Measurements from ENCODE around the gene PHF21A.
"Not testable (repeated sequence)": the region's sequence is repeated elsewhere in the genome, so short reads cannot be mapped to it uniquely, and the experiment has no call there.

Gene PHF21A

GRCh38 chr11:46018651-46019050 lies 102.6 kb downstream of the PHF21A start:
- H3K27me3 Mint-ChIP-seq (ENCODE audit: low read depth, poor library complexity): no peaks in the 10 kb centered on the region
- no peaks in the 10 kb centered on the region for H3K4me1 Mint-ChIP-seq
- peaks cover 11% of the 10 kb centered on the region for H3K9me3 Mint-ChIP-seq
- H3K27ac Mint-ChIP-seq: no peak overlapping the region
- H3K36me3 Mint-ChIP-seq (ENCODE audit: low read depth): peaks cover 23% of the 10 kb centered on the region
- H3K4me3 Mint-ChIP-seq: no peak overlapping the region
- no peak for DNase-seq
- no peak for TF ChIP-seq CTCF (IDR thresholded peaks at IDR 0.05)

- DNase-seq: no peak
- peaks cover 4% of the 10 kb centered on the region for H3K4me1 Mint-ChIP-seq
- no peak for TF ChIP-seq CTCF (IDR thresholded peaks at IDR 0.05)
- peaks cover 23% of the 10 kb centered on the region for H3K36me3 Mint-ChIP-seq (ENCODE audit: low read depth)
- H3K27ac Mint-ChIP-seq: peak overlapping the region; percentile 50
- H3K27me3 Mint-ChIP-seq (ENCODE audit: low read depth, poor library complexity): no peaks in the 10 kb centered on the region
- H3K9me3 Mint-ChIP-seq: peaks cover 11% of the 10 kb centered on the region
- no peak overlapping the region for H3K4me3 Mint-ChIP-seq
These were observed 103.9 kb downstream of the PHF21A start for GRCh38 chr11:46017341-46017740.

- no peak overlapping the region for H3K4me3 Mint-ChIP-seq
- no peak for TF ChIP-seq CTCF (IDR thresholded peaks at IDR 0.05)
These were observed 105.3 kb downstream of the PHF21A start for GRCh38 chr11:46015941-46016340.

GRCh38 chr11:46014168-46014567 lies 107.1 kb downstream of the PHF21A start:
- H3K4me1 Mint-ChIP-seq; H3K4me3 Mint-ChIP-seq; H3K27ac Mint-ChIP-seq; DNase-seq; H3K27me3 Mint-ChIP-seq (ENCODE audit: low read depth, poor library complexity): not testable (repeated sequence)
- Mint-ChIP-seq H3K9me3 (peaks cover 11% of the 10 kb centered on the region), H3K36me3 (ENCODE audit: low read depth) (peaks cover 15% of the 10 kb centered on the region)

More at GRCh38 chr11:46015941-46016340, 105.3 kb downstream of the PHF21A start:
- Mint-ChIP-seq H3K36me3 (ENCODE audit: low read depth) (peaks cover 15% of the 10 kb centered on the region), H3K27me3 (ENCODE audit: low read depth, poor library complexity) (no peaks in the 10 kb centered on the region), H3K4me1 (peaks cover 4% of the 10 kb centered on the region), H3K9me3 (peaks cover 11% of the 10 kb centered on the region), H3K27ac (no peak overlapping the region)
- no peak for DNase-seq

GRCh38 chr11:46012185-46012584 lies 109.1 kb downstream of the PHF21A start:
- Mint-ChIP-seq H3K4me3 (no peak overlapping the region), H3K4me1 (peaks cover 4% of the 10 kb centered on the region), H3K9me3 (peaks cover 11% of the 10 kb centered on the region), H3K27me3 (ENCODE audit: low read depth, poor library complexity) (no peaks in the 10 kb centered on the region), H3K36me3 (ENCODE audit: low read depth) (peaks cover 15% of the 10 kb centered on the region), H3K27ac (peak overlapping the region; percentile 1)
- TF ChIP-seq CTCF (IDR thresholded peaks at IDR 0.05): no peak
- DNase-seq: no peak

- peaks cover 9% of the 10 kb centered on the region for H3K4me1 Mint-ChIP-seq
- no peak for TF ChIP-seq CTCF (IDR thresholded peaks at IDR 0.05)
- no peak overlapping the region for H3K4me3 Mint-ChIP-seq
- H3K27ac Mint-ChIP-seq: no peak overlapping the region
- peaks cover 3% of the 10 kb centered on the region for H3K9me3 Mint-ChIP-seq
- H3K27me3 Mint-ChIP-seq (ENCODE audit: low read depth, poor library complexity): no peaks in the 10 kb centered on the region
- H3K36me3 Mint-ChIP-seq (ENCODE audit: low read depth): peaks cover 4% of the 10 kb centered on the region
- no peak for DNase-seq
These were observed 111.2 kb downstream of the PHF21A start for GRCh38 chr11:46010100-46010499.

All from nephron progenitor cell (in vitro differentiated cells).